Smooth muscle cell (in vitro differentiated cells): ENCODE results near the gene RPL11. TPM values are rescaled to one million over a fixed set of nuclear protein-coding genes. Genes with fewer than 3 reads are reported as not detected.
A peak's percentile ranks its signal among the peaks of the same experiment; 100 is the strongest.

ENCODE experiments used
- DNase-seq: peaks from one replicate; lab custom pipeline; 2025; ENCODE audit not compliant: unreplicated experiment; lab: John Stamatoyannopoulos, UW
- H2AFZ ChIP-seq: fragments of 200-600 bp; sonication (generic); 2 replicates; pipeline ENCODE4 v1.6.0; 2016; ENCODE audit warnings: antibody characterized with exemption, low read depth, mild to moderate bottlenecking
- H3F3A ChIP-seq: fragments of 200-600 bp; sonication (generic); 2 replicates; pipeline ENCODE4 v1.6.0; 2017; ENCODE audit warnings: antibody characterized with exemption, low read depth
- H3K27ac ChIP-seq: fragments of 200-600 bp; sonication (generic); 2 replicates; pipeline ENCODE4 v1.5.1; 2016; ENCODE audit warnings: low read depth, mild to moderate bottlenecking
- H3K27me3 ChIP-seq: fragments of 200-600 bp; sonication (generic); 2 replicates; pipeline ENCODE4 v1.6.1; 2016; ENCODE audit warnings: low read depth, mild to moderate bottlenecking
- H3K36me3 ChIP-seq: fragments of 200-600 bp; sonication (generic); 2 replicates; pipeline ENCODE4 v1.5.1; 2016; ENCODE audit warnings: low read depth
- H3K4me1 ChIP-seq: fragments of 200-600 bp; sonication (generic); 2 replicates; pipeline ENCODE4 v1.5.1; 2016; ENCODE audit warnings: low read depth
- H3K4me2 ChIP-seq: fragments of 200-600 bp; sonication (generic); 2 replicates; pipeline ENCODE4 v1.6.0; 2016; ENCODE audit warnings: mild to moderate bottlenecking
- H3K4me3 ChIP-seq: fragments of 200-600 bp; sonication (generic); 2 replicates; pipeline ENCODE4 v1.5.1; 2016; ENCODE audit warnings: mild to moderate bottlenecking
- H3K79me2 ChIP-seq: fragments of 200-600 bp; sonication (generic); 2 replicates; pipeline ENCODE4 v1.6.0; 2016; ENCODE audit warnings: low read depth, mild to moderate bottlenecking
- H3K9ac ChIP-seq: fragments of 200-600 bp; sonication (generic); 2 replicates; pipeline ENCODE4 v1.6.0; 2016; ENCODE audit warnings: low read depth
- H3K9me3 ChIP-seq: fragments of 200-600 bp; sonication (generic); replicated peaks from 2 replicates; pipeline ENCODE4 v1.5.1; 2016; ENCODE audit warnings: low read depth
- H4K20me1 ChIP-seq: fragments of 200-600 bp; sonication (generic); 2 replicates; pipeline ENCODE4 v1.6.0; 2016; ENCODE audit warnings: low read depth
- CTCF ChIP-seq: fragments of 200-600 bp; sonication (generic); IDR thresholded peaks from 2 replicates; pipeline ENCODE4 v1.5.1; 2017; ENCODE audit warnings: borderline replicate concordance, mild to moderate bottlenecking, antibody characterized with exemption; ENCODE audit not compliant: insufficient read depth, poor library complexity, severe bottlenecking
- WGBS: methylation state at CpG from one replicate; pipeline ENCODE4 v1.1.7; 2016; ENCODE audit warnings: low lambda C conversion rate; 5-methylcytosine and 5-hydroxymethylcytosine counted together
- polyA plus RNA-seq: library from polyadenylated mRNA; unstranded; fragments of >200 nt; fragmentation: Nextera tagmentation; extraction: Ambion mirVana; gene quantifications from 2 replicates; pipeline ENCODE4 v1.2.1, GENCODE V29; 2016
- total RNA-seq: library from RNA; depleted of rRNA; stranded (reverse); fragments of >200 nt; gene quantifications from 2 replicates; pipeline ENCODE4 v1.2.3, GENCODE V29; 2014

The RPL11 gene
- total and polyA plus RNA-seq, 2 experiments from 2014 or later: 528 to 899 TPM

- no peak overlapping the region for H3K4me3 ChIP-seq
- peaks cover 9% of the 10 kb centered on the region for H3K79me2 ChIP-seq
- H2AFZ ChIP-seq: no peak overlapping the region
- WGBS: 99% methylated on average over 7 of the region's 7 CpGs
- no peaks in the 10 kb centered on the region for H3K4me1 ChIP-seq
- no peak overlapping the region for H3K9ac ChIP-seq
- no peak overlapping the region for H3K27ac ChIP-seq
- H3K36me3 ChIP-seq: no peaks in the 10 kb centered on the region
- no peaks in the 10 kb centered on the region for H3F3A ChIP-seq
- H3K9me3 ChIP-seq: no peaks in the 10 kb centered on the region
- DNase-seq: no peak
- no peak for TF ChIP-seq CTCF
- H3K27me3 ChIP-seq: no peaks in the 10 kb centered on the region
- no peak overlapping the region for H3K4me2 ChIP-seq
- peaks cover 53% of the 10 kb centered on the region for H4K20me1 ChIP-seq
Observed at GRCh38 chr1:23736437-23737134, 45.0 kb downstream of the RPL11 start.

GRCh38 chr1:23741609-23742008 is 50.0 kb downstream of the RPL11 start:
- Histone ChIP-seq H3K4me3 (no peak overlapping the region), H4K20me1 (peaks cover 41% of the 10 kb centered on the region)
- WGBS: 92% methylated on average over 5 of the region's 5 CpGs

GRCh38 chr1:23742670-23743286 is 51.2 kb downstream of the RPL11 start:
- peak overlapping the region; percentile 95 for H2AFZ ChIP-seq
- H3K27ac ChIP-seq: peak overlapping the region; percentile 64
- peaks cover 5% of the 10 kb centered on the region for H3F3A ChIP-seq
- no peaks in the 10 kb centered on the region for H3K36me3 ChIP-seq
- peak overlapping the region; percentile 98 for H3K4me2 ChIP-seq
- peaks cover 44% of the 10 kb centered on the region for H4K20me1 ChIP-seq
- peaks cover 43% of the 10 kb centered on the region for H3K79me2 ChIP-seq
- no peaks in the 10 kb centered on the region for H3K27me3 ChIP-seq
- H3K9me3 ChIP-seq: no peaks in the 10 kb centered on the region
- no peak for TF ChIP-seq CTCF
- H3K4me1 ChIP-seq: peaks cover 13% of the 10 kb centered on the region
- H3K9ac ChIP-seq: peak overlapping the region; percentile 62
- DNase-seq: peak; percentile 49
- 18% methylated on average over 16 of the region's 28 CpGs for WGBS
- H3K4me3 ChIP-seq: peak overlapping the region; percentile 95

More at GRCh38 chr1:23741609-23742008, 50.0 kb downstream of the RPL11 start:
- no peaks in the 10 kb centered on the region for H3K27me3 ChIP-seq
- H3K27ac ChIP-seq: no peak overlapping the region
- H3K9ac ChIP-seq: no peak overlapping the region
- peaks cover 13% of the 10 kb centered on the region for H3K4me1 ChIP-seq
- no peak overlapping the region for H3K4me2 ChIP-seq
- H2AFZ ChIP-seq: no peak overlapping the region
- H3F3A ChIP-seq: peaks cover 5% of the 10 kb centered on the region
- H3K36me3 ChIP-seq: no peaks in the 10 kb centered on the region
- H3K9me3 ChIP-seq: no peaks in the 10 kb centered on the region
- TF ChIP-seq CTCF: no peak
- DNase-seq: no peak
- H3K79me2 ChIP-seq: peaks cover 31% of the 10 kb centered on the region
